Choroid plexus epithelial cell (primary cell): Measurements from ENCODE around the gene GLOD4.

Experiments
- DNase-seq: peaks from one replicate; pipeline ENCODE4 v3.0.0-alpha.2; 2010; ENCODE audit warnings: low read depth
- H3K4me3 ChIP-seq: 2 replicates; pipeline ENCODE4 v1.5.1; 2011; ENCODE audit warnings: low read depth, mild to moderate bottlenecking, control low read depth, low read length, moderate library complexity
- TF ChIP-seq, protein P1 (sequence below): conservative IDR thresholded peaks from 2 replicates; pipeline ENCODE4 v1.5.1; 2011; ENCODE audit warnings: low read depth, mild to moderate bottlenecking, control low read depth, inconsistent platforms, low read length, moderate library complexity

The GLOD4 gene

GRCh38 chr17:745406-745805 is 36.7 kb downstream of the GLOD4 start:
- TF ChIP-seq, protein P1, sequence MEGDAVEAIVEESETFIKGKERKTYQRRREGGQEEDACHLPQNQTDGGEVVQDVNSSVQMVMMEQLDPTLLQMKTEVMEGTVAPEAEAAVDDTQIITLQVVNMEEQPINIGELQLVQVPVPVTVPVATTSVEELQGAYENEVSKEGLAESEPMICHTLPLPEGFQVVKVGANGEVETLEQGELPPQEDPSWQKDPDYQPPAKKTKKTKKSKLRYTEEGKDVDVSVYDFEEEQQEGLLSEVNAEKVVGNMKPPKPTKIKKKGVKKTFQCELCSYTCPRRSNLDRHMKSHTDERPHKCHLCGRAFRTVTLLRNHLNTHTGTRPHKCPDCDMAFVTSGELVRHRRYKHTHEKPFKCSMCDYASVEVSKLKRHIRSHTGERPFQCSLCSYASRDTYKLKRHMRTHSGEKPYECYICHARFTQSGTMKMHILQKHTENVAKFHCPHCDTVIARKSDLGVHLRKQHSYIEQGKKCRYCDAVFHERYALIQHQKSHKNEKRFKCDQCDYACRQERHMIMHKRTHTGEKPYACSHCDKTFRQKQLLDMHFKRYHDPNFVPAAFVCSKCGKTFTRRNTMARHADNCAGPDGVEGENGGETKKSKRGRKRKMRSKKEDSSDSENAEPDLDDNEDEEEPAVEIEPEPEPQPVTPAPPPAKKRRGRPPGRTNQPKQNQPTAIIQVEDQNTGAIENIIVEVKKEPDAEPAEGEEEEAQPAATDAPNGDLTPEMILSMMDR: no peak
- DNase-seq: no peak
- no peak overlapping the region for H3K4me3 ChIP-seq

DNA sequence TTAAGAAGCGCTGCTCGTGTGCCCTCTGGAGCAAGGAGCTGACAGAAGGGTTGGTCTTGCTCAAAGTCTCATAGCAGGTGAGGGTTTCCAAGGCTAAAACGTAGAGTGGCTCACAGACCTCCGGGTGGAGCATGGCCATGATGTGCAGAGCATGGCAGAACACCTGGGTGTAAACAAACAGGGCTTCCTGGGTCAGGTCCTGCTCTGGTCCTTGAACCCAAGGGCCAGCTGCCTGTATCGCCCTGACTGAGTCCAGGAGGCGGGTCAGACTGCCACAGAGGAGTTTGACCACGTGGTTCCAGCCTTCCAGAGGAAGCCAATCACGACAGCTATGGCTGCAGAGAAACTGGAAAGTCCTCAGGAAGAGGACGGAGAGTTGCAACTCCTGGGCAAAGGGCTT is 37.1 kb downstream of the GLOD4 start:
- no peak overlapping the region for H3K4me3 ChIP-seq
- TF ChIP-seq, protein P1: no peak
- no peak for DNase-seq

DNA sequence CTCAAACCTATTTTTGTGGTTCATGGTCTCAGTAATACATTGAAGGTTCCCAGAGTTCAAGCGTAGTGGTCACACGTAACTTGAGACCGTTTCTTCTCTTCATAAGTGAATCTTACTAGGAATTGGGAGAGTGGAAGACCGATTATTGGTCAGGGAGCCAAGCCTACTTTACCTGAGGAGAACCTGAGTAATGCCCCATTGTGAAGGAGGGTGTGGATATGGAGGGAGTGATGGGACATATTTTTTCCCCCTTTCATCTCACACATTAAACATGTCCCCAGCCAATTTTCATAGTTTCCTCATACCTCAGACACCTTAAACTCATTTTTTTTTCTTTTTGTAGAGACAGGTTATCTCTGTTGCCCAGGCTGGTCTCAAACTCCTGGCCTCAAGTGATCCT is 38.9 kb downstream of the GLOD4 start:
- TF ChIP-seq, protein P1: no peak
- no peak overlapping the region for H3K4me3 ChIP-seq
- no peak for DNase-seq

GRCh38 chr17:742147-742793 is 39.8 kb downstream of the GLOD4 start:
- H3K4me3 ChIP-seq: no peak overlapping the region
- no peak for DNase-seq
- TF ChIP-seq, protein P1: no peak

DNA sequence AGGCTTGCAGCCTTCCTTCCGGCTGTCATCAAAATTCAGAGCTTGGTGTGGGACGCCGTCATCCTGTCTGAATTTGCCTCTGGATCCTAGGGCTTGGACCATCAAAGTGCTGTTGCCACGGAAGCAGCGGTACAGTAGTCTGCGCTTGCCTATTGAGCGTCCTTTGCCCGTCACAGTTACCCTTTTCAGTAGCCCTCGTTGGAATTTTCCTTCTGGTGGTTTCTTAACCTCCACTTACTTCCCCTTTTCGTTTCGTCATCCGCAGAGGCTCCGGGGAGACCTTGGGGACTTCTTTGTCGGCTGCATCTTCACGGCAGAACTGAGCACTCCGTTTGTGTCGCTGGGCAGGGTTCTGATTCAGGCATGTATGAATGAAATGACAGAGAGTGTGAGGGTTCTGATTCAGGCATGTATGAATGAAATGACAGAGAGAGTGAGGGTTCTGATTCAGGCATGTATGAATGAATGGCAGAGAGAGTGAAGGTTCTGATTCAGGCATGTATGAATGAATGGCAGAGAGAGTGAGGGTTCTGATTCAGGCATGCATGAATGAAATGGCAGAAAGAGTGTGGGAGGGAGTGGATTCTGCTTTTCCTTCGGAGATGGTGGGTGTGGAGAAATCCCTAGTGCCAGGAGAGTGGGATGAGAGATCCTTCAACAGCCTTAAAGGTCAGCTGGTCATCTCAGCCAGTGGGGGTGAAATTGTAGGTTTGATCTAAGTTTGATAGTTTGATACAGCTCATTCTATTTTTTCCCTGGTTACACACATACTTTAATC is 41.7 kb downstream of the GLOD4 start:
- no peak overlapping the region for H3K4me3 ChIP-seq
- TF ChIP-seq, protein P1: no peak
- DNase-seq: no peak

DNA sequence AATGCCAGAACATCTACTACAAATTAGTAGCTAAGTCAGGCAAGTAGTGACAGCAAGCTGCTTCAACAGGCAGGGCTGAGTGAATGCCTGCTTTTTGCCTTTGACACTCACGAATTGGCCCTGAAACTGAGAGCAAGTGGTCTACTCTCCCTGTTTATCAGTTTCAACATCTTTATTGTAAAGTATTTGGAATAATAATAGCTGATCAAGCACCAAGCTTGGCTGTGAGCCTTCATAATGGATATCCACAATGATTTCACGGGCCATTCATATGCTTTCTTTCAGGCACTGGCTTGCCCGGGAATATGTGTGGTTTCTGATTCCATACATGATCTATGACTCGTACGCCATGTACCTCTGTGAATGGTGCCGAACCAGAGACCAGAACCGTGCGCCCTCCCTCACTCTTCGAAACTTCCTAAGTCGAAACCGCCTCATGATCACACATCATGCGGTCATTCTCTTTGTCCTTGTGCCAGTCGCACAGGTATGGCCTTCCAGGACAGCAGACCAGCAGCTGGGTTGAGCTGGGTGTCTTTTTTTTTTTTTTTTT is 44.4 kb downstream of the GLOD4 start:
- no peak for DNase-seq
- TF ChIP-seq, protein P1: no peak
- no peak overlapping the region for H3K4me3 ChIP-seq
